GM12875 (cell line): ENCODE measurements around the gene ZFP36L1.

ENCODE experiments used
- H3K4me3 ChIP-seq: one replicate; pipeline ENCODE4 v1.5.1; 2011; ENCODE audit warnings: low read depth, low read length, control low read depth
- TF ChIP-seq, protein P1 (sequence below): IDR thresholded peaks from 2 replicates; pipeline ENCODE4 v1.5.1; 2011; ENCODE audit warnings: low read depth, mild to moderate bottlenecking, control low read depth, inconsistent platforms, low read length, moderate library complexity, borderline replicate concordance; ENCODE audit not compliant: insufficient read depth

ZFP36L1 gene

DNA sequence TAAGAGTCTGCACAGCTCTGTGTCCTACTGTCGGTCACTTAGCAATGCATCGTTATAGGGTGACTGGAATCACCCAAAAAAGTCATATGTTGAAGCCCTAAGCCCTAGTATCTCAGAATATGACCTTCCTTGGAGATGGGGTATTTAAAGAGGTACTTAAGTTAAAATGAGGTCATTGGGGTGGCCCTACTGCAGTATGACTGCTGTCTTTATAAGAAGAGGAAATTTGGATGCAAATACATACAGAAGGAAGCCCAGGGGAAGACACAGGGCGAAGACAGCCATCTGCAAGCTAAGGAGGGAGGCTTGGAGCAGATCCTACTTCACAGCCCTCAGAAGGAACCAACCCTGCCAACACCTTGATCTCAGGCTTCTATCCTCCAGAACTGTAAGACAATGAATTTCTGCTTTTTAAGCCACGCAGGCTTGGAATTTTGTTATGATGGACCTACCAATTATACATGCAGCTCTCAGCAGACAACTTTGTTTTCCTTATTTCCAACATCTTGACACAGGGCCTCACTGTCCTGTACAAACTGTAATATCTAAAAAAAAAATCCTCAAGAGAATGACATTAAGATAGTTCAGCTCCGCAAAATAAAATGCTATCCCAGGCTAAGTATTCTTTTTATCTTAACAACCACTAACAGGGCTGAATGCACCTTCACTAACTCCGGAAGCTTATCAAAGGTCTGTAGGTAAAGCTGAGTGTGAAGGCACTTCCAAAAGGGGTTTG is 40.4 kb downstream of the ZFP36L1 start:
- no peak overlapping the region for H3K4me3 ChIP-seq
- TF ChIP-seq, protein P1, sequence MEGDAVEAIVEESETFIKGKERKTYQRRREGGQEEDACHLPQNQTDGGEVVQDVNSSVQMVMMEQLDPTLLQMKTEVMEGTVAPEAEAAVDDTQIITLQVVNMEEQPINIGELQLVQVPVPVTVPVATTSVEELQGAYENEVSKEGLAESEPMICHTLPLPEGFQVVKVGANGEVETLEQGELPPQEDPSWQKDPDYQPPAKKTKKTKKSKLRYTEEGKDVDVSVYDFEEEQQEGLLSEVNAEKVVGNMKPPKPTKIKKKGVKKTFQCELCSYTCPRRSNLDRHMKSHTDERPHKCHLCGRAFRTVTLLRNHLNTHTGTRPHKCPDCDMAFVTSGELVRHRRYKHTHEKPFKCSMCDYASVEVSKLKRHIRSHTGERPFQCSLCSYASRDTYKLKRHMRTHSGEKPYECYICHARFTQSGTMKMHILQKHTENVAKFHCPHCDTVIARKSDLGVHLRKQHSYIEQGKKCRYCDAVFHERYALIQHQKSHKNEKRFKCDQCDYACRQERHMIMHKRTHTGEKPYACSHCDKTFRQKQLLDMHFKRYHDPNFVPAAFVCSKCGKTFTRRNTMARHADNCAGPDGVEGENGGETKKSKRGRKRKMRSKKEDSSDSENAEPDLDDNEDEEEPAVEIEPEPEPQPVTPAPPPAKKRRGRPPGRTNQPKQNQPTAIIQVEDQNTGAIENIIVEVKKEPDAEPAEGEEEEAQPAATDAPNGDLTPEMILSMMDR = no peak

DNA sequence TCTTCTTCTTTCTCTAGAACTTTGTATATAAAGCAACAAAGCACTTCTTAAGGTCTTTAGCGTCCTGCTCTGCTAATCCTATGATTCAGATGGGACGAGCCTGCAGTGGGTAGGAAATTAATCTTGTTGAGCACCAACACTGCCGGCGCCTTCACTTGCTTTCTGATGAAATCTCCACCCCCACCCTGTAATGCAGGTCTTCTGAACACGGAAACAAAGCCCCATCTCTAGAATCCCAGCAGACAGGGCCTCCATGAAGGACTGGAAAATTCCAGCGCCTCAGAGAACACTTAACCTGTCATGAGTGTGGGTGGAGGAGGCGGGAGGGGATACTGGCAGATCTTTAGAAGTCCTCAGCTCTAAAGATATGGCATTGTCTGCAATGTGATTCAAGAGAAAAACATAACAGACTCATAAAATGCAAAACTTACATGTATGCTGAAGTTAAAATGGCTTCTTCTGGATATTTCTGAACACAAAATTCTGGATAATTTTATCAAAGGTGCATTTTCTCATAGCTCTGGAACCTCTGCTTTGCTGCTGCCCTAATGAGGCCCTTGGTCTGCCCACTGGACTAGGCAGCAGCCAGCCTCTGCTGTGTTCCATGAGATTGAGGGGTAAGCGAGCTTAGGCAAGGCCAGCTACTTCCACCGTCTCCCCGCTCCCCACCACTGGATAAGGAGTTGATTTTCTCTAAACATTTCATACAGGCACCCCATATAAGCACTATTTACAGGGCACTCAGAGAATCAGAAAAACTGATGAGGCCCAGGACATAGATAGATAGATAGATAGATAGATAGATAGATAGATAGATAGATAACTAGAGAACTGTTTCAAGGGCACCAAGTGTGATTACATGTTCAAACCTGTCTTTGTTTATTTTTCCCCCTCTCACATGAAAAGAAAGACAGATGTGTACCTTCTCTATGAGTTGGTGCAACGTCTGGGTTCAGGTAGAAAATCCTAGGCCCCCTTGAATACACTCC is 43.1 kb downstream of the ZFP36L1 start:
- H3K4me3 ChIP-seq = no peak overlapping the region
- TF ChIP-seq, protein P1 = no peak

DNA sequence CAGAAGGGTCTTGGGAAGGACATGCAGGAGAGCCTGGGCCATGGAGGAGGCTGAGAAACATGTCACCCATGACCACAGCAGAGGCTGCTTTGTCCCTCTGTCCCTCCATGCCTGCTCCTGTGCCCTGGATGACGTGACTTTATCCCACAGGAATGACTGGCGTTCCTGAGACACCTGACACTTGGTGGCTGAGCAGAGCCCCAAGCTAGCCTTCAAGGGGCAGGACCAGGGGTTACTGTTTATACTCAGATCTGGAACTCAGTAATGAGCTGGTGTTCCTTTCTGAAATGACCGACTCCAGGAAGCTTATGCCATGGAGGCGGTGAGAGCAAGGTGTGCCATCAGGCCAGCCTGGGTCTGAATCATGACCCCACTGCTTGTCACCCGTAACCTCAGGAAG is 44.2 kb downstream of the ZFP36L1 start:
- H3K4me3 ChIP-seq = no peak overlapping the region
- TF ChIP-seq, protein P1 = no peak

DNA sequence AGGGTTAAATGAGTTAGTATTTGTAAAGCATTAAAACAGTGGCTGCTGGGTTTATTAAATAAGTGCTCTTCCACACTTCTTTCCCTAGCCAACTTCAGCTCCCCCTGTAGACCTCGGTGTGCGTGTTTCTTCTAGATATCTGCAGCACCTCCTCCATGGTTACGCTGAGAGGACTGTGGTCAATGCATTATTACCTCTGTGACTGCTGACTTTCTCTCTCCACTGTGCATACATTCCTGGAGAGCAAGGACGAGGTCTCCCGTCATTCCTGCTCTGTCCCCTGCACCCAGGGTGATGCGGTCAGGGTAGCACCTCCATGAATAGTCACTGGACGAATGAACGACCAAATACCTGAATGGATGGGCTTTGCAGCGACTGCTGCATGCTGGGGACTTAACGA is 44.6 kb downstream of the ZFP36L1 start:
- TF ChIP-seq, protein P1 = no peak
- H3K4me3 ChIP-seq = no peak overlapping the region

DNA sequence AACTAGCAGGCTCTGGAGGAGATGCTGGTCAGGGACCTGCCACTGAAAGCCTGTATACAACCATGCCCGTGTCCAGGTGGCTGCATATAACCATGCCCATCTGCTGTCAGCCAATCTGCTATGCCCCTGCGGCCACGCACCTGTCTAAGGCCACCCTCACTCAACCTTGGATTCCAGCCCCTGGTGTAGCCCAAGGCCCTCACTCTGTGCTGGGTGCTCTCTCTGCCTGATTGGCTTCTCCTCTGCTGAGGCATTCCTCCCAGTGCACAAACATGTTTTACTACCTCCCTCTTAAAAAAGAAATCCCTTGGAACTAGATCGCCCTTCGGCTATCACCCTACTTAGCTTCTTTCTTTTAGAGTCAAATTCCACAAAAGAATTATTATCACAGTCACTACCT is 45.5 kb downstream of the ZFP36L1 start:
- no peak overlapping the region for H3K4me3 ChIP-seq
- TF ChIP-seq, protein P1 = no peak

DNA sequence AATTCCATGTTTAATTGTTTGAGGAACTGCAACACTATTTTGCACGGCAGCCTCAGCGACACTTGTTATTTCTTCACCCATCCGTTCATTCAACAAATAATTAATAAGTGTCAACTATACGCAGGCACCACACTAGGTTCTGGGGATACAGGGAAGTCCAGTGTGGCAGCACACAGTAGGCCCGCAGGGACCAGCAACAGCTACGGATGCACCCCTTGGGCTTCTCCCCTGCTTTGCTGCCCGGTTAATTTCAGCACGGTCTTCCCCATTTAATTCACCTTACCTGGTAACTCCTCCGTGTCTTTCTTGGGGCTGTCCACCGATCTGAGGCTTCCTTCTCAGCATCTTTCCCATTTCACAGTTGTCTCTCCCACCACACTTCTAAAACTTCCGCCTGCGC is 48.3 kb downstream of the ZFP36L1 start:
- TF ChIP-seq, protein P1 = no peak

More for the DNA sequence above, 48.3 kb downstream of the ZFP36L1 start:
- no peak overlapping the region for H3K4me3 ChIP-seq
